HepG2 (cell line): Measurements from ENCODE around the gene APLP1. TPM values are rescaled to one million over a fixed set of nuclear protein-coding genes. Genes with fewer than 3 reads are reported as not detected.

ENCODE experiments used
- ESRRA ChIP-seq: sonication (generic); formaldehyde crosslinking; IDR thresholded peaks from 2 replicates; pipeline ENCODE4 v1.5.1; 2020; ENCODE audit warnings: mild to moderate bottlenecking, low read depth, missing genetic modification reagents
- HDAC6 ChIP-seq: fragments of 200-600 bp; sonication (generic); IDR thresholded peaks from 2 replicates; pipeline ENCODE4 v1.7.0; 2017; ENCODE audit warnings: mild to moderate bottlenecking, antibody characterized with exemption, low read length, low read depth
- IKZF4 ChIP-seq: sonication (generic); formaldehyde crosslinking; IDR thresholded peaks from 2 replicates; pipeline ENCODE4 v1.5.1; 2020; ENCODE audit warnings: borderline replicate concordance, mild to moderate bottlenecking, low read depth, missing genetic modification reagents; ENCODE audit errors: not compliant biosample characterization
- MBD4 ChIP-seq: IDR thresholded peaks from 2 replicates; pipeline ENCODE4 v1.6.1; 2012; ENCODE audit warnings: low read length, inconsistent platforms, borderline replicate concordance
- MTA3 ChIP-seq: sonication (generic); formaldehyde crosslinking; IDR thresholded peaks from 2 replicates; pipeline ENCODE4 v1.4.0; 2020; ENCODE audit warnings: missing genetic modification reagents
- NFATC3 ChIP-seq: sonication (generic); formaldehyde crosslinking; IDR thresholded peaks from 2 replicates; pipeline ENCODE4 v1.5.1; 2020; ENCODE audit warnings: mild to moderate bottlenecking, missing genetic modification reagents
- STAT5B ChIP-seq: sonication (generic); formaldehyde crosslinking; IDR thresholded peaks from 2 replicates; pipeline ENCODE4 v1.4.0; 2020; ENCODE audit warnings: missing genetic modification reagents
- TBX3 ChIP-seq: fragments of 450-650 bp; IDR thresholded peaks from 2 replicates; pipeline ENCODE4 v1.6.1; 2017; ENCODE audit warnings: antibody characterized with exemption, mild to moderate bottlenecking, inconsistent platforms, borderline replicate concordance
- ZNF180 ChIP-seq: sonication (generic); formaldehyde crosslinking; IDR thresholded peaks from 2 replicates; pipeline ENCODE4 v1.4.0; 2020; ENCODE audit warnings: low read depth, missing genetic modification reagents, borderline replicate concordance
- ZNF335 ChIP-seq: sonication (generic); formaldehyde crosslinking; IDR thresholded peaks from 2 replicates; pipeline ENCODE4 v1.4.0; 2020; ENCODE audit warnings: missing genetic modification reagents
- ZNF510 ChIP-seq: sonication (generic); formaldehyde crosslinking; IDR thresholded peaks from 2 replicates; pipeline ENCODE4 v1.4.0; 2020; ENCODE audit warnings: low read depth, mild to moderate bottlenecking, missing genetic modification reagents
- ZNF556 ChIP-seq: sonication (generic); formaldehyde crosslinking; IDR thresholded peaks from 2 replicates; pipeline ENCODE4 v1.4.0; 2020; ENCODE audit warnings: mild to moderate bottlenecking, missing genetic modification reagents, borderline replicate concordance
- ZNF572 ChIP-seq: sonication (generic); formaldehyde crosslinking; IDR thresholded peaks from 2 replicates; pipeline ENCODE4 v1.5.1; 2020; ENCODE audit warnings: mild to moderate bottlenecking, missing genetic modification reagents
- ZNF674 ChIP-seq: sonication (generic); formaldehyde crosslinking; IDR thresholded peaks from 2 replicates; pipeline ENCODE4 v1.5.0; 2020; ENCODE audit warnings: low read depth, mild to moderate bottlenecking, missing genetic modification reagents
- ZNF781 ChIP-seq: sonication (generic); formaldehyde crosslinking; IDR thresholded peaks from 2 replicates; pipeline ENCODE4 v1.5.1; 2020; ENCODE audit warnings: borderline replicate concordance, mild to moderate bottlenecking, missing genetic modification reagents; ENCODE audit errors: not compliant biosample characterization
- ZSCAN22 ChIP-seq: sonication (generic); formaldehyde crosslinking; IDR thresholded peaks from 2 replicates; pipeline ENCODE4 v1.4.0; 2020; ENCODE audit warnings: mild to moderate bottlenecking, missing genetic modification reagents
- ZSCAN29 ChIP-seq: sonication (generic); formaldehyde crosslinking; conservative IDR thresholded peaks from 2 replicates; pipeline ENCODE4 v1.4.0; 2020; ENCODE audit warnings: mild to moderate bottlenecking, missing genetic modification reagents
- polyA plus RNA-seq, 8 experiments: library from polyadenylated mRNA; depleted of rRNA in 3 of 8; stranded (reverse) in 7 of 8; unstranded in 1 of 8; fragments of >200 nt; fragmentation: Illumina TruSeq in 4 of 8; extraction: Trizol in 4 of 8; gene quantifications; 2 replicates each; pipeline versions ENCODE4 v1.2.1 to v1.2.3, GENCODE V29; 2011 to 2016; ENCODE audit warnings: low read depth in 4 of 8, missing spikeins in 1 of 8, mixed read lengths in 1 of 8; ENCODE audit not compliant: insufficient read depth in 1 of 8
- total RNA-seq, 5 experiments: library from RNA; depleted of rRNA; stranded (reverse); fragments of >200 nt; fragmentation: Illumina TruSeq; extraction: Trizol; gene quantifications; 2 replicates each; pipeline ENCODE4 v1.2.3, GENCODE V29; 2016; ENCODE audit warnings: low read depth in 1 of 5
- TF ChIP-seq, protein P1 (sequence below): sonication (generic); formaldehyde crosslinking; IDR thresholded peaks from 2 replicates; pipeline ENCODE4 v1.4.0; 2020; ENCODE audit warnings: missing genetic modification reagents, borderline replicate concordance
- TF ChIP-seq, protein P2 (sequence below): sonication (generic); formaldehyde crosslinking; IDR thresholded peaks from 2 replicates; pipeline ENCODE4 v1.9.0; 2021; ENCODE audit warnings: missing genetic modification reagents, borderline replicate concordance
- TF ChIP-seq, protein P3 (sequence below): sonication (generic); formaldehyde crosslinking; IDR thresholded peaks from 2 replicates; pipeline ENCODE4 v1.4.0; 2020; ENCODE audit warnings: mild to moderate bottlenecking, missing genetic modification reagents
- TF ChIP-seq, protein P4 (sequence below): sonication (generic); formaldehyde crosslinking; IDR thresholded peaks from 2 replicates; pipeline ENCODE4 v1.4.0; 2020; ENCODE audit warnings: missing genetic modification reagents

Gene APLP1
- total and polyA plus RNA-seq, 2 of the 13 experiments (the other 11 are each of a cell fraction or from before 2014, with no cell fraction given), result 2.0 to 2.9 TPM

DNA sequence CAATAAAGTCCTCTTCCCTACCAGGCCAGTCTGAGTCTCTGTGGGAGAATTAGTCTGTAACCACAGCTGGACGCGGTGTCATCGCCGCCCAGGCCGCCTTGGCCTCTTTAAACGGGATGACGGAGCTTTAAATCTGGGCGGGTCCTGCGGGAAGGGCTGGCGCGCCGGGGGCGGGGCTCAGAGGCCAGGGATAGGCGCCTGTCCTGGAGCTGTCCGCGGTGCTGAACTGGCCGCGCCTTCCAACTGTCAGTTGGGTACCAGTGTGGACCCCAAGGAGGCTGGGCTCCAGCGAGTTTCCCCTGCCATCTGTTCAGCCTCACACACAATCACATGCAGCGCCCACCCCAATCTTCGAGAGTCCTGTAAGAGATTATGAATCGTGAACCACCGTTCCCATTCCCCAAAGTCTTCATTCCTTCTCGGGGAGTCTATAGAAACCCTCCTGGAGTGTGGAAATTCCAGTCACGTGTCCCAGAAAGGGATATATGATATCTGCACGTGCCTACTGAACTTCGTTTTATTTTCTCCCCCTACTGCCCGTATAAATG lies 11.5 kb downstream of the APLP1 start (continued):
- TF ChIP-seq, protein P1, sequence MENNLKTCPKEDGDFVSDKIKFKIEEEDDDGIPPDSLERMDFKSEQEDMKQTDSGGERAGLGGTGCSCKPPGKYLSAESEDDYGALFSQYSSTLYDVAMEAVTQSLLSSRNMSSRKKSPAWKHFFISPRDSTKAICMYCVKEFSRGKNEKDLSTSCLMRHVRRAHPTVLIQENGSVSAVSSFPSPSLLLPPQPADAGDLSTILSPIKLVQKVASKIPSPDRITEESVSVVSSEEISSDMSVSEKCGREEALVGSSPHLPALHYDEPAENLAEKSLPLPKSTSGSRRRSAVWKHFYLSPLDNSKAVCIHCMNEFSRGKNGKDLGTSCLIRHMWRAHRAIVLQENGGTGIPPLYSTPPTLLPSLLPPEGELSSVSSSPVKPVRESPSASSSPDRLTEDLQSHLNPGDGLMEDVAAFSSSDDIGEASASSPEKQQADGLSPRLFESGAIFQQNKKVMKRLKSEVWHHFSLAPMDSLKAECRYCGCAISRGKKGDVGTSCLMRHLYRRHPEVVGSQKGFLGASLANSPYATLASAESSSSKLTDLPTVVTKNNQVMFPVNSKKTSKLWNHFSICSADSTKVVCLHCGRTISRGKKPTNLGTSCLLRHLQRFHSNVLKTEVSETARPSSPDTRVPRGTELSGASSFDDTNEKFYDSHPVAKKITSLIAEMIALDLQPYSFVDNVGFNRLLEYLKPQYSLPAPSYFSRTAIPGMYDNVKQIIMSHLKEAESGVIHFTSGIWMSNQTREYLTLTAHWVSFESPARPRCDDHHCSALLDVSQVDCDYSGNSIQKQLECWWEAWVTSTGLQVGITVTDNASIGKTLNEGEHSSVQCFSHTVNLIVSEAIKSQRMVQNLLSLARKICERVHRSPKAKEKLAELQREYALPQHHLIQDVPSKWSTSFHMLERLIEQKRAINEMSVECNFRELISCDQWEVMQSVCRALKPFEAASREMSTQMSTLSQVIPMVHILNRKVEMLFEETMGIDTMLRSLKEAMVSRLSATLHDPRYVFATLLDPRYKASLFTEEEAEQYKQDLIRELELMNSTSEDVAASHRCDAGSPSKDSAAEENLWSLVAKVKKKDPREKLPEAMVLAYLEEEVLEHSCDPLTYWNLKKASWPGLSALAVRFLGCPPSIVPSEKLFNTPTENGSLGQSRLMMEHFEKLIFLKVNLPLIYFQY (CRISPR knock-in tag), result peak; percentile 90
- peak; percentile 94 for TF ChIP-seq ZNF510 (CRISPR knock-in tag)
- TF ChIP-seq ZNF556 (CRISPR knock-in tag), result no peak
- TF ChIP-seq ZNF572 (CRISPR knock-in tag), result no peak
- no peak for TF ChIP-seq MBD4
- TF ChIP-seq HDAC6, result no peak
- no peak for TF ChIP-seq NFATC3 (CRISPR knock-in tag)
- no peak for TF ChIP-seq ESRRA (CRISPR knock-in tag)
- no peak for TF ChIP-seq ZSCAN29 (CRISPR knock-in tag)
- TF ChIP-seq, protein P2, sequence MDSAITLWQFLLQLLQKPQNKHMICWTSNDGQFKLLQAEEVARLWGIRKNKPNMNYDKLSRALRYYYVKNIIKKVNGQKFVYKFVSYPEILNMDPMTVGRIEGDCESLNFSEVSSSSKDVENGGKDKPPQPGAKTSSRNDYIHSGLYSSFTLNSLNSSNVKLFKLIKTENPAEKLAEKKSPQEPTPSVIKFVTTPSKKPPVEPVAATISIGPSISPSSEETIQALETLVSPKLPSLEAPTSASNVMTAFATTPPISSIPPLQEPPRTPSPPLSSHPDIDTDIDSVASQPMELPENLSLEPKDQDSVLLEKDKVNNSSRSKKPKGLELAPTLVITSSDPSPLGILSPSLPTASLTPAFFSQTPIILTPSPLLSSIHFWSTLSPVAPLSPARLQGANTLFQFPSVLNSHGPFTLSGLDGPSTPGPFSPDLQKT, result no peak
- TF ChIP-seq TBX3, result no peak
- 0 out of 2 replicates have a peak, but pooled peaks have one; percentile 31 for TF ChIP-seq ZSCAN22 (CRISPR knock-in tag)
- no peak for TF ChIP-seq MTA3
- no peak for TF ChIP-seq ZNF674
- TF ChIP-seq, protein P3, sequence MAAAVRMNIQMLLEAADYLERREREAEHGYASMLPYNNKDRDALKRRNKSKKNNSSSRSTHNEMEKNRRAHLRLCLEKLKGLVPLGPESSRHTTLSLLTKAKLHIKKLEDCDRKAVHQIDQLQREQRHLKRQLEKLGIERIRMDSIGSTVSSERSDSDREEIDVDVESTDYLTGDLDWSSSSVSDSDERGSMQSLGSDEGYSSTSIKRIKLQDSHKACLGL, result peak; percentile 94
- TF ChIP-seq, protein P4, sequence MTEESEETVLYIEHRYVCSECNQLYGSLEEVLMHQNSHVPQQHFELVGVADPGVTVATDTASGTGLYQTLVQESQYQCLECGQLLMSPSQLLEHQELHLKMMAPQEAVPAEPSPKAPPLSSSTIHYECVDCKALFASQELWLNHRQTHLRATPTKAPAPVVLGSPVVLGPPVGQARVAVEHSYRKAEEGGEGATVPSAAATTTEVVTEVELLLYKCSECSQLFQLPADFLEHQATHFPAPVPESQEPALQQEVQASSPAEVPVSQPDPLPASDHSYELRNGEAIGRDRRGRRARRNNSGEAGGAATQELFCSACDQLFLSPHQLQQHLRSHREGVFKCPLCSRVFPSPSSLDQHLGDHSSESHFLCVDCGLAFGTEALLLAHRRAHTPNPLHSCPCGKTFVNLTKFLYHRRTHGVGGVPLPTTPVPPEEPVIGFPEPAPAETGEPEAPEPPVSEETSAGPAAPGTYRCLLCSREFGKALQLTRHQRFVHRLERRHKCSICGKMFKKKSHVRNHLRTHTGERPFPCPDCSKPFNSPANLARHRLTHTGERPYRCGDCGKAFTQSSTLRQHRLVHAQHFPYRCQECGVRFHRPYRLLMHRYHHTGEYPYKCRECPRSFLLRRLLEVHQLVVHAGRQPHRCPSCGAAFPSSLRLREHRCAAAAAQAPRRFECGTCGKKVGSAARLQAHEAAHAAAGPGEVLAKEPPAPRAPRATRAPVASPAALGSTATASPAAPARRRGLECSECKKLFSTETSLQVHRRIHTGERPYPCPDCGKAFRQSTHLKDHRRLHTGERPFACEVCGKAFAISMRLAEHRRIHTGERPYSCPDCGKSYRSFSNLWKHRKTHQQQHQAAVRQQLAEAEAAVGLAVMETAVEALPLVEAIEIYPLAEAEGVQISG (CRISPR knock-in tag), result peak; percentile 75
- TF ChIP-seq ZNF180 (CRISPR knock-in tag), result no peak
- TF ChIP-seq STAT5B (CRISPR knock-in tag), result peak; percentile 84; the same call in 1 of the 2 replicates
- TF ChIP-seq ZNF335, result peak; percentile 86
- peak; percentile 99 for TF ChIP-seq ZNF781 (CRISPR knock-in tag)
- TF ChIP-seq IKZF4 (CRISPR knock-in tag), result peak; percentile 78
